Aorta (tissue), 5 donors: ENCODE data around the gene GASK1A. TPM values are rescaled to one million over a fixed set of nuclear protein-coding genes. Genes with fewer than 3 reads are reported as not detected.

Experiments
- ATAC-seq: fragments of 200-7000 bp; cut with Tn5 transposase; one replicate; pipeline ENCODE4 v1.9.1; 2022; ENCODE audit warnings: moderate library complexity; ENCODE audit not compliant: low FRiP score
- DNase-seq, 2 donors: peaks; one replicate each; pipeline ENCODE4 v3.0.0-alpha.2; 2020
- H3K27ac ChIP-seq, 2 donors: one replicate each; pipeline ENCODE4 v1.5.1; 2013; ENCODE audit warnings: low read length in 2 of 2, mild to moderate bottlenecking in 2 of 2, moderate library complexity in 2 of 2, control low read depth in 1 of 2, inconsistent platforms in 1 of 2, low read depth in 1 of 2
- H3K27me3 ChIP-seq, 2 donors: one replicate each; pipeline ENCODE4 v1.6.1; 2013; ENCODE audit warnings: control low read depth in 1 of 2, low read length in 1 of 2, mild to moderate bottlenecking in 1 of 2, moderate library complexity in 1 of 2; ENCODE audit not compliant: insufficient read depth in 2 of 2, control insufficient read depth in 1 of 2
- H3K36me3 ChIP-seq, 2 donors: one replicate each; pipeline ENCODE4 v1.6.1; 2013; ENCODE audit warnings: control low read depth in 1 of 2, low read length in 1 of 2, mild to moderate bottlenecking in 1 of 2; ENCODE audit not compliant: insufficient read depth in 2 of 2, control insufficient read depth in 1 of 2
- H3K4me1 ChIP-seq, 2 donors: one replicate each; pipeline ENCODE4 v1.6.1; 2013; ENCODE audit warnings: low read length in 2 of 2, control low read depth in 1 of 2, mild to moderate bottlenecking in 1 of 2, moderate library complexity in 1 of 2; ENCODE audit not compliant: insufficient read depth in 2 of 2, control insufficient read depth in 1 of 2
- H3K4me3 ChIP-seq, 2 donors: one replicate each; pipeline ENCODE4 v1.5.1; 2013; ENCODE audit warnings: low read length in 2 of 2, control low read depth in 1 of 2, mild to moderate bottlenecking in 1 of 2
- H3K9me3 ChIP-seq: one replicate; pipeline ENCODE4 v1.6.1; 2013; ENCODE audit warnings: mild to moderate bottlenecking, low read length; ENCODE audit not compliant: control insufficient read depth
- WGBS, 2 donors: extraction: QIAGEN DNeasy Blood & Tissue Kit; methylation state at CpG; one replicate each; pipeline ENCODE4 v1.1.7; 2013; 5-methylcytosine and 5-hydroxymethylcytosine counted together
- intact Hi-C, 2 donors: fragments of 100-400 bp; cut with DNase I; formaldehyde crosslinking; loops; one replicate each; pipeline versions ENCODE4 v1.14.2 to v1.15.0; 2022
- polyA plus RNA-seq, 2 donors: library from polyadenylated mRNA; stranded (reverse); fragments of 200-250 nt; gene quantifications; one replicate each; pipeline ENCODE4 v1.2.3, GENCODE V29; 2013
- total RNA-seq, 2 donors: library from RNA; stranded (reverse); fragmentation: NEBNext Ultra II Directional; extraction: Animal tissue kit (Norgen Biotek cat#: 25700); gene quantifications; one replicate each; pipeline ENCODE4 v1.2.1, GENCODE V29; 2021
- donor health status: healthy with polysubstance abuse.
- donor health status: Bipolar disorder and iron deficiency.
- donor health status: DM: no; HTN: no; CAD: no.
- donor health status: DM: no; HTN: no; CAD: no.
- donor health status: DM: yes; HTN: yes; CAD: no.

GASK1A gene
- total and polyA plus RNA-seq, 4 donors, result 0.38 to 33.7 (median 8.0) TPM

DNA sequence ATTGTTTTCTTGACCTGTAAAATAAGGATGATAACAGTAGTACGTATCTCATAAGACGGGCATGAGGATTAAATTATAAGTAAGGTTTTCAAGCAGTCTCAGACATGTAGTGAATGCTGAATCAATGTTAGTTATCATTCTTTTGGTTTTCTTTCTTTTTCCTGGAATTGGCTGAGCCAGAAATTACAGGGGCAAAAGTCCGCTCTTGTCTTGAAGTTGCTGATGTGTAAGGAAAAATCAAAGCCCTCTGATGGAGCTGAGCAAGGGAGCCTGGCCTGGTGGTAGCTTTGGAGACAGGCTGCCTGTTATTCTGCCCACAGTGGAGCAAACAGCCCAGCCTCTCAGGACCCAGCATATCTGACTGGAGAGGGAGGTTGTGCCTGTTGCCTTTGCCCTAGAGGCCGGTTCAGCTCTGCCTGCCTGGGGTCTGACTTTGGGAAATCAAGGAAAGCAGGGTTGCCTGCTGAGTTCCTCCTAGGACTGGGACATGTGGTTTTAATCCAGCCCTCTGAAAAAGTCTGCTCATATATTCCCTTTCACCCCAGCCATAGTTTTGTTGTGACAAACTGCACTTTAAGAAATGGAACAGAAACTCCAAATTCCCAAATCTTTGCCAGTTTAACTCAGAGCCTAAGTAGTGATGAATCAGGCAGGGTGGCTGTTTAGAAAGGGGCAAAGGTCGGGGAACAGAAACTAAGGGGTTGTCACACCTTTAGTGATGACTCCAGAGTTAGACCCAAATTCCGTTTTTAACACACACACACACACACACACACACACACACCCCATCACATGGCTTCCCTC, 40.1 kb downstream of the GASK1A start:
- no peaks in the 10 kb centered on the region for H3K27me3 ChIP-seq
- no peak for ATAC-seq
- no peaks in the 10 kb centered on the region for H3K36me3 ChIP-seq
- no peak for DNase-seq
- 71 to 81% methylated on average over 6 of the region's 6 CpGs for WGBS, 2 donors
- H3K4me1 ChIP-seq, result no peaks in the 10 kb centered on the region
- H3K4me3 ChIP-seq, result no peak overlapping the region
- no peaks in the 10 kb centered on the region for H3K9me3 ChIP-seq
- intact Hi-C loops, result no loop called here
- no peak overlapping the region for H3K27ac ChIP-seq

DNA sequence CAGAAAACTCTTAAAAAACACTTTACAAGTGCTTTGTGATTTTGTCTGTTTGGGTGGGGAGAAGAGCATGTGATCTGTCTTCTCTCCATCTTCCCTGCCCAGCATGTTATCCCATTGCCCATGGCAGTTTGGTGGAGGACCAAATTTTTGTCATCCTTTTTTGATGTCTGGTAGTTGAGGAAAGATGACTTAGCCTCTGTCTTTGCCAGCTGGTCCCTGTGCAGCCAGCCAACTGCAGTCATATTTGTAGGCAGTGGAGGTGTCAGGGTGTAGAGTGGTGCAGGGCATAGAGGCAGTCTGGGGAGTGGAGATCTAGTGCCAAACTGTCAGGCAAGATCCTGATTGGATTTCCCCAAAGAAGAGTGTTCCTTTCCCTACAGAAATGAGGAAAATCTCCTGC, 40.7 kb downstream of the GASK1A start:
- H3K27me3 ChIP-seq, result no peaks in the 10 kb centered on the region
- DNase-seq, result no peak
- intact Hi-C loops, result no loop called here
- H3K27ac ChIP-seq, result no peak overlapping the region
- no peak for ATAC-seq
- H3K4me3 ChIP-seq, result no peak overlapping the region
- no peaks in the 10 kb centered on the region for H3K36me3 ChIP-seq
- no peaks in the 10 kb centered on the region for H3K9me3 ChIP-seq
- no peaks in the 10 kb centered on the region for H3K4me1 ChIP-seq

DNA sequence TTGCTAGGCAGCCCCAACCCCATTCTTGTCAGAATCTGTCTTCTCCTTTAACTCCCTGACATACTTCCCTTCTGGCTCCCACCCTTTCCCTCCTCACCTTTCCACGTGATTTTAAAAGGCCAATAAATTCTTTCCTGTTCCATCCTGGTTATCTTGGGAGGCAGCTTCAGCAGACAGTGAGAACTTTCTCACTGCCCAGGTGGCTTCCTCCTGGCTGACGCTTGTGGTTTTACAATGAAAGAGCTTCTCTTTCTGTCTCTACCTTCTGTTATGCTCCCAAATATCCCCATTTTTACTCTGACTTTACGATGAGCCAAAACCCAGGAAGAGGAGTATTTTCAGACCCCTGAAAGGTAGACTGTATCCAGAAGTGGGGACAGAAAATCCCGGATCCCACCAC, 42.1 kb downstream of the GASK1A start:
- H3K4me1 ChIP-seq, result no peaks in the 10 kb centered on the region
- H3K9me3 ChIP-seq, result no peaks in the 10 kb centered on the region
- DNase-seq, result no peak
- H3K27me3 ChIP-seq, result no peaks in the 10 kb centered on the region
- intact Hi-C loops, result no loop called here
- no peak overlapping the region for H3K4me3 ChIP-seq
- no peak overlapping the region for H3K27ac ChIP-seq
- 78 to 89% methylated on average over 4 of the region's 4 CpGs for WGBS, 2 donors
- ATAC-seq, result no peak
- no peaks in the 10 kb centered on the region for H3K36me3 ChIP-seq

DNA sequence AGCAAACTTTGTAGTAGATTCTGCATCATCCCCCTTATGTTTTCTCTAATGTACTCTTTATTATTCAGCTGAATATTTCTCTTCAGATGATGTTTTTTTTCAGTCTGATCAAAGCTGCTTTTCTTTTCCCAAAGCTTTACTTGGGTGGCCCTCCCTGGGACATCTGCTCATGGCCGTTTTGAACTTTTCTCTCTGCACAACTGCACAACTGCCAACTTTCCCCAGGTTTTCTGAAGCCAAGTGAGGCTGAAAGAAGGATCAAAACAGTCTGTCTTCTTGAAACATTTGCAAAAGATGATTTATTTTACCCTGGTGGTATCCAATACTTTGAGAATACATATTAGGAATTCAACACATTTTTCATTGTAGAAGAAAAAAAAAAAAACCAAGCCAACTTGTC, 43.0 kb downstream of the GASK1A start:
- Histone ChIP-seq H3K27me3 (no peaks in the 10 kb centered on the region), H3K4me3 (no peak overlapping the region), H3K27ac (no peak overlapping the region), H3K36me3 (no peaks in the 10 kb centered on the region), H3K4me1 (no peaks in the 10 kb centered on the region), H3K9me3 (no peaks in the 10 kb centered on the region)
- WGBS, 2 donors, result 3 to 22% methylated on average over 1 of the region's 1 CpG
- intact Hi-C loops, result no loop called here
- no peak for ATAC-seq
- no peak for DNase-seq

DNA sequence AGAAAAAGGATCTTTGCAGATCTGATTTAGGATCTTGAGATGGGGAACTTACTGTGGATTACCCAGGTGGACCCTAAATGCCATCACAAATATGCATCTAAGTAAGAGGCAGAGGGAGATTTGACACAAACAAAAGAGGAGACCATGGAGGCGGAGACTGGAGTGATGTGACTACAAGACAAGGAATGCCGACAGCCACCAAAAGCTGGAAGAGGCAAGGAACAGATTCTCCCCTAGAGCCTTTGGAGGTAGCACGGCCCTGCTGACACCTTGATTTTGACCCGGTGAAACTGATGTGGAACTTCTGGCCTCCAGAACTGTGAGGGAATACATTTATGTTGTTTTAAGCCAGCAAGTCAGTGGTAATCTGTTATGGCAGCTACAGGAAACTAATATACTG, 44.0 kb downstream of the GASK1A start:
- DNase-seq, result no peak
- no peaks in the 10 kb centered on the region for H3K9me3 ChIP-seq
- intact Hi-C loops, result no loop called here
- no peak overlapping the region for H3K27ac ChIP-seq
- H3K4me1 ChIP-seq, result no peaks in the 10 kb centered on the region
- no peaks in the 10 kb centered on the region for H3K27me3 ChIP-seq
- no peak overlapping the region for H3K4me3 ChIP-seq
- 92 to 95% methylated on average over 4 of the region's 4 CpGs for WGBS, 2 donors
- ATAC-seq, result no peak
- H3K36me3 ChIP-seq, result no peaks in the 10 kb centered on the region

DNA sequence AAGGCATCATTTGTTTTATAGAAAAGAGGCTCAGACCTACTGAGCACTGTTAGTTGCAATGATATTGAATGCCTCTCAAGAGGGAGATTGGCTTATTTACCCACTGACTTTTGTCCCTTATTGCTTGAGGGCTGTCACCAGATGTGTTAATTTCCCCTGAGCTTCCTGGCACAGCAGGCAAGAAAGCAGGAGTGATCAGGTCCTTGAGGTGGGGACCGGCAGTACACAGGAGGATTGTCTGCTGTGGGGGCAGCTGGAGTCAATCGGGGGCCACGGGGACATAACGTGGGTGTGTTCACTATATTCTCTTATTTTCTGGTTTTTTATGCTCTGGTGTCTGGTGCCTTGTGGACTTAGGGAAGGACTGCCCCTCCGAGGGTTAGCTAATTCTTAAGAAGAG, 44.6 kb downstream of the GASK1A start:
- 90 to 92% methylated on average over 5 of the region's 5 CpGs for WGBS, 2 donors
- H3K9me3 ChIP-seq, result no peaks in the 10 kb centered on the region
- no peaks in the 10 kb centered on the region for H3K4me1 ChIP-seq
- no peaks in the 10 kb centered on the region for H3K36me3 ChIP-seq
- no peak for DNase-seq
- H3K27me3 ChIP-seq, result no peaks in the 10 kb centered on the region
- no peak for ATAC-seq
- H3K27ac ChIP-seq, result no peak overlapping the region
- intact Hi-C loops, result no loop called here
- no peak overlapping the region for H3K4me3 ChIP-seq

DNA sequence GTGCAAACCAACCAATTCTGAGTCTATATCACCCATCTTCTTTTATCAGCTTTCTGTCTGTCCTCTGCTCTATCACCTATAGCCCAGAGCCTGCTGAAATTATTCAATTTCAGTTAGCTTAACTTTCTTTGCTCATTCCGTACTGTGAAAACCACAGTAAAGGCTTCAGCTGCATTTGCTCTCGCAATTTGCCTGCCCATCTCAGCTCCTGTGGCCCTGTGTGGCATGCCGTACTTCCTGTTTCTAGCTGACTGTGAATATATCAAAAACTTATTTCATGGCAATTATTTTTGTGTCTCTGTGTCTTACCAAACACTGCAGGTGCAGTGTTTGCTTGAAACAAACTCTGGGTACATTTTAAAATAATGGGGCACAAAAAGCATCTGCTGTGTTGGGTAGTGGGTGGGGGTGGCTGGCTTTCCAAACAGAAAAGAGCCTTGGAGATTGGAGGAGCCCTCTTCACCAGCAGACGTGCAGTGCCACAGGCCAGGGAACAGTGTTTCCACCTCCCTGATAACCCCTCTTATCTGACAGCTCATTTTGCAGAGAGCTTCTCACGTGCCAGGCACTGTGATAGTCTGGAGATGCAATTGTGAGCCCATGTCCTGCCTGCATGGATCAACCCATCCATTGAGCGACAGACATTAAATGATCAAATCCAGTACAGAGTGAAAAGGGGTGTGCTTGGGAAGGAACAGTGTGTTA, 45.2 kb downstream of the GASK1A start:
- WGBS, 2 donors, result 77 to 91% methylated on average over 6 of the region's 6 CpGs
- DNase-seq (no peak), ATAC-seq (no peak)
- Histone ChIP-seq H3K9me3 (no peaks in the 10 kb centered on the region), H3K27ac (no peak overlapping the region), H3K36me3 (no peaks in the 10 kb centered on the region), H3K4me1 (no peaks in the 10 kb centered on the region), H3K27me3 (no peaks in the 10 kb centered on the region), H3K4me3 (no peak overlapping the region)
- intact Hi-C loops, result no loop called here

DNA sequence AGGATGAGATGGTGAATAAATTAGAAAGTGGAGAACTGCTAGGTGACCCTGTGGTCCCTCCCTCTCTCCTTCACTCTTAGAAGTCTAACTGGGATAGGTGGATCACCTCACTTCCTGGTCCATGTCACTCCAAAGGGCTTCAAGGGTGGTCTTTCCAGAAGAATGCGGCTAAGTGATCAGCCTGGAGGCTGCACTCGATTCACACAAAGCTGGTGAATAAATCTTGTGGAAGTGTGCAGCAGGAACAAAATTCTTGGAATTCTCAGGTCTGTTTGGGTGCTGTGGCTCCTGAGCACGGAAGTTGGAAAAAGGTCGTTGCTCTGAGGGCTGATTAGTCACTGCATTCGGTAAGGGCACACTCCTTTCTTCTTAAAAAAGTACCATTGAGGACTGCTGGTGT, 46.3 kb downstream of the GASK1A start:
- no peak overlapping the region for H3K27ac ChIP-seq
- DNase-seq (no peak), ATAC-seq (no peak)
- intact Hi-C loops, result no loop called here
- 44 to 62% methylated on average over 5 of the region's 5 CpGs for WGBS, 2 donors
- H3K4me3 ChIP-seq, result no peak overlapping the region
- H3K36me3 ChIP-seq, result no peaks in the 10 kb centered on the region
- no peaks in the 10 kb centered on the region for H3K27me3 ChIP-seq
- no peaks in the 10 kb centered on the region for H3K4me1 ChIP-seq
- no peaks in the 10 kb centered on the region for H3K9me3 ChIP-seq

DNA sequence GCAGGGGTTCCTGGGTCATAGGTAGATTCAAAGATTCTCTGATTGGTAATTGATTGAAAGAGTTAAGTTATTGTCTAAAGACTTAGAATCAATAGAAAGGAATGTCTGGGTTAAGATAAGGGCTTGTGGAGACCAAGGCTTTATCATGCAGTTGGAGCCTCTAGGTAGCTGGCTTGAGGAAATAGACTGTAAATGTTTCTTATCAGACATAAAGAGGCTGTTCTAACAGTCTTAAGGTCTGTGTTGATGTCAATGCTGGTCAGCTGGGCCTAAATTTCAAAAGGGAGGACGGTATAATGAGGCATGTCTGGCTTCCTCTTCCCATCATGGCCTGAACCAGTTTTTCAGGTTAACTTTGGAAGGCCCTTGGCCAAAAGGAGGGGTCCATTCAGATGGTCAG, 48.9 kb downstream of the GASK1A start:
- DNase-seq (no peak), ATAC-seq (no peak)
- Histone ChIP-seq H3K36me3 (no peaks in the 10 kb centered on the region), H3K9me3 (no peaks in the 10 kb centered on the region), H3K4me1 (no peaks in the 10 kb centered on the region), H3K4me3 (no peak overlapping the region), H3K27ac (no peak overlapping the region), H3K27me3 (no peaks in the 10 kb centered on the region)
- intact Hi-C loops, result no loop called here
- WGBS, 2 donors, result 86 to 92% methylated on average over 1 of the region's 1 CpG
